Sigmoid colon (tissue), 7 donors: ENCODE results near the gene RAP2A. TPM values are rescaled to one million over a fixed set of nuclear protein-coding genes. Genes with fewer than 3 reads are reported as not detected.

ENCODE experiments used
- DNase-seq: peaks from one replicate; pipeline ENCODE4 v3.0.0-alpha.2; 2019
- H3K27ac ChIP-seq, 4 donors: fragments of 200-600 bp; sonication (generic); one replicate each; pipeline ENCODE4 v1.5.1; 2016 to 2019; ENCODE audit warnings: mild to moderate bottlenecking in 1 of 4
- H3K27me3 ChIP-seq, 3 donors: fragments of 200-600 bp; sonication (generic); one replicate each; pipeline ENCODE4 v1.5.1; 2019; ENCODE audit warnings: mild to moderate bottlenecking in 1 of 3
- H3K36me3 ChIP-seq, 4 donors: fragments of 200-600 bp; sonication (generic); one replicate each; pipeline ENCODE4 v1.5.1; 2016 to 2019
- H3K4me1 ChIP-seq, 4 donors: fragments of 200-600 bp; sonication (generic); one replicate each; pipeline ENCODE4 v1.5.1; 2017 to 2019
- H3K4me3 ChIP-seq, 4 donors: fragments of 200-600 bp; sonication (generic); one replicate each; pipeline ENCODE4 v1.5.1; 2017 to 2019; ENCODE audit warnings: mild to moderate bottlenecking in 2 of 4, moderate library complexity in 1 of 4
- H3K9me3 ChIP-seq, 4 donors: fragments of 200-600 bp in 3 of 4; sonication (generic) in 3 of 4; one replicate each; pipeline versions ENCODE4 v1.5.1 to v1.6.1; 2013 to 2019
- CTCF ChIP-seq, 4 experiments: fragments of 450-650 bp in 3 of 4; fragments of 200-600 bp in 1 of 4; IDR thresholded peaks; one replicate each; pipeline ENCODE4 v1.5.1; 2016 to 2019; ENCODE audit warnings: antibody characterized with exemption in 4 of 4, mild to moderate bottlenecking in 3 of 4, moderate library complexity in 2 of 4
- EP300 ChIP-seq, 4 donors: sonication (generic); formaldehyde crosslinking; IDR thresholded peaks; one replicate each; pipeline ENCODE4 v1.6.1; 2017; ENCODE audit warnings: antibody characterized with exemption in 4 of 4
- POLR2A ChIP-seq, 2 donors: fragments of 450-650 bp; IDR thresholded peaks; one replicate each; pipeline ENCODE4 v1.6.1; 2016; ENCODE audit warnings: antibody characterized with exemption in 2 of 2, mild to moderate bottlenecking in 2 of 2, moderate library complexity in 2 of 2
- POLR2AphosphoS5 ChIP-seq, 4 donors: sonication (generic); formaldehyde crosslinking; IDR thresholded peaks; one replicate each; pipeline ENCODE4 v1.6.1; 2017; ENCODE audit warnings: antibody characterized with exemption in 4 of 4
- WGBS, 2 donors: extraction: QIAGEN DNeasy Blood & Tissue Kit; methylation state at CpG; one replicate each; pipeline ENCODE4 v1.1.7; 2013; 5-methylcytosine and 5-hydroxymethylcytosine counted together
- intact Hi-C: fragments of 100-400 bp; cut with DNase I; formaldehyde crosslinking; loops from one replicate; pipeline ENCODE4 v1.15.1; 2023
- polyA plus RNA-seq, 3 donors: library from polyadenylated mRNA; stranded (reverse); fragments of 200-250 nt; gene quantifications; one replicate each; pipeline ENCODE4 v1.2.3, GENCODE V29; 2013
- total RNA-seq, 4 donors: library from RNA; depleted of rRNA; stranded (reverse); fragments of >200 nt; gene quantifications; one replicate each; pipeline ENCODE4 v1.1.0, GENCODE V29; 2016
- donor health status: healthy with polysubstance abuse.
- donor health status: Bipolar disorder and iron deficiency.
- donor health status: healthy.

The RAP2A gene
- total and polyA plus RNA-seq, 7 donors = 8.0 to 27.7 (median 17.9) TPM

GRCh38 chr13:97403893-97404750 is 29.8 kb upstream of the RAP2A start:
- Histone ChIP-seq H3K36me3 (no peaks in the 10 kb centered on the region), H3K4me3 (no peak overlapping the region), H3K27me3 (no peaks in the 10 kb centered on the region), H3K27ac (no peak overlapping the region), H3K9me3 (no peaks in the 10 kb centered on the region), H3K4me1 (peaks cover 0 to 7% (median 2%) of the 10 kb centered on the region in 4 donors)
- 64 to 75% methylated on average over 3 of the region's 3 CpGs for WGBS, 2 donors
- TF ChIP-seq EP300 (IDR thresholded peaks at IDR 0.05) (no peak), POLR2A (IDR thresholded peaks at IDR 0.05) (no peak), POLR2AphosphoS5 (IDR thresholded peaks at IDR 0.05) (no peak), CTCF (IDR thresholded peaks at IDR 0.05) (no peak)
- intact Hi-C loops = no loop called here
- no peak for DNase-seq

GRCh38 chr13:97407540-97407939 is 26.4 kb upstream of the RAP2A start:
- Histone ChIP-seq H3K36me3 (no peaks in the 10 kb centered on the region), H3K27ac (peak overlapping the region in 1 of 4 donors; percentile 51), H3K27me3 (no peaks in the 10 kb centered on the region), H3K4me1 (peaks cover 0 to 7% (median 2%) of the 10 kb centered on the region in 4 donors), H3K4me3 (no peak overlapping the region), H3K9me3 (no peaks in the 10 kb centered on the region)
- peak in 1 of 4 donors; percentile 23 for TF ChIP-seq POLR2AphosphoS5 (IDR thresholded peaks at IDR 0.05)
- no peak for TF ChIP-seq CTCF (IDR thresholded peaks at IDR 0.05)
- peak in 1 of 4 donors; percentile 10 for TF ChIP-seq EP300 (IDR thresholded peaks at IDR 0.05)
- no peak for TF ChIP-seq POLR2A (IDR thresholded peaks at IDR 0.05)
- intact Hi-C loops = no loop called here
- WGBS, 2 donors = 91% methylated on average over 2 of the region's 2 CpGs
- DNase-seq = no peak

- no peak for DNase-seq
- Histone ChIP-seq H3K36me3 (no peaks in the 10 kb centered on the region), H3K9me3 (no peaks in the 10 kb centered on the region), H3K27ac (no peak overlapping the region), H3K4me1 (peaks cover 0 to 7% (median 2%) of the 10 kb centered on the region in 4 donors), H3K27me3 (no peaks in the 10 kb centered on the region), H3K4me3 (no peak overlapping the region)
- TF ChIP-seq EP300 (IDR thresholded peaks at IDR 0.05) = no peak
- intact Hi-C loops = no loop called here
- WGBS, 2 donors = 95 to 98% methylated on average over 2 of the region's 2 CpGs
Measured at GRCh38 chr13:97408938-97409337, 25.0 kb upstream of the RAP2A start.

- no peaks in the 10 kb centered on the region for H3K9me3 ChIP-seq
- H3K27me3 ChIP-seq = no peaks in the 10 kb centered on the region
- intact Hi-C loops = no loop called here
- no peak overlapping the region for H3K4me3 ChIP-seq
- H3K27ac ChIP-seq = no peak overlapping the region
- no peak for TF ChIP-seq EP300 (IDR thresholded peaks at IDR 0.05)
- no peak for TF ChIP-seq POLR2A (IDR thresholded peaks at IDR 0.05)
- TF ChIP-seq POLR2AphosphoS5 (IDR thresholded peaks at IDR 0.05) = no peak
- no peak for TF ChIP-seq CTCF (IDR thresholded peaks at IDR 0.05)
- no peak for DNase-seq
- H3K4me1 ChIP-seq = no peaks in the 10 kb centered on the region
- WGBS, 2 donors = 81 to 90% methylated on average over 6 of the region's 6 CpGs
- H3K36me3 ChIP-seq = no peaks in the 10 kb centered on the region
Measured at GRCh38 chr13:97411984-97412383, 22.0 kb upstream of the RAP2A start.

- 0 to 9% methylated on average over 1 of the region's 1 CpG for WGBS, 2 donors
- intact Hi-C loops = no loop called here
- no peak for DNase-seq
- Histone ChIP-seq H3K27me3 (no peaks in the 10 kb centered on the region), H3K27ac (no peak overlapping the region), H3K36me3 (no peaks in the 10 kb centered on the region), H3K9me3 (no peaks in the 10 kb centered on the region), H3K4me1 (no peaks in the 10 kb centered on the region), H3K4me3 (no peak overlapping the region)
- TF ChIP-seq CTCF (IDR thresholded peaks at IDR 0.05) (no peak), EP300 (IDR thresholded peaks at IDR 0.05) (no peak), POLR2AphosphoS5 (IDR thresholded peaks at IDR 0.05) (no peak), POLR2A (IDR thresholded peaks at IDR 0.05) (no peak)
Measured at GRCh38 chr13:97413694-97414093, 20.3 kb upstream of the RAP2A start.
